Measurements from ENCODE around the gene TRA2B. TPM values are rescaled to one million over a fixed set of nuclear protein-coding genes. Genes with fewer than 3 reads are reported as not detected.

TRA2B gene
- total and polyA plus RNA-seq, 7 donors: 62.5 to 159 (median 113) TPM

- Histone ChIP-seq H3K9me3 (peaks cover 0 to 4% (median 0%) of the 10 kb centered on the region in 4 donors), H3K4me3 (no peak overlapping the region), H3K4me1 (no peaks in the 10 kb centered on the region), H3K36me3 (no peaks in the 10 kb centered on the region), H3K27me3 (no peaks in the 10 kb centered on the region), H3K27ac (no peak overlapping the region)
- intact Hi-C loops (cut with DNase I): no loop called here
- WGBS, 2 donors: 89 to 91% methylated on average over 2 of the region's 2 CpGs
- DNase-seq: no peak
- TF ChIP-seq CTCF (IDR thresholded peaks at IDR 0.05): no peak
Measured at GRCh38 chr3:185965496-185965895, 27.7 kb upstream of the TRA2B start.

GRCh38 chr3:185961675-185962232 lies 23.9 kb upstream of the TRA2B start:
- Histone ChIP-seq H3K4me3 (no peak overlapping the region), H3K36me3 (no peaks in the 10 kb centered on the region), H3K9me3 (peaks cover 0 to 4% (median 0%) of the 10 kb centered on the region in 4 donors), H3K27me3 (no peaks in the 10 kb centered on the region), H3K4me1 (no peaks in the 10 kb centered on the region), H3K27ac (no peak overlapping the region)
- no peak for DNase-seq
- intact Hi-C loops (cut with DNase I): no loop called here
- no peak for TF ChIP-seq POLR2A (IDR thresholded peaks at IDR 0.05)
- no peak for TF ChIP-seq POLR2AphosphoS5 (IDR thresholded peaks at IDR 0.05)
- no peak for TF ChIP-seq CTCF (IDR thresholded peaks at IDR 0.05)
- TF ChIP-seq EP300 (IDR thresholded peaks at IDR 0.05): no peak
- 86% methylated on average over 4 of the region's 4 CpGs for WGBS, 2 donors

GRCh38 chr3:185960522-185961288 lies 22.9 kb upstream of the TRA2B start:
- Histone ChIP-seq H3K4me1 (no peaks in the 10 kb centered on the region), H3K4me3 (peak overlapping the region in 1 of 4 donors; percentile 1), H3K36me3 (no peaks in the 10 kb centered on the region), H3K27ac (no peak overlapping the region), H3K27me3 (no peaks in the 10 kb centered on the region), H3K9me3 (peaks cover 0 to 4% (median 0%) of the 10 kb centered on the region in 4 donors)
- WGBS, 2 donors: 23 to 67% methylated on average over 4 of the region's 4 CpGs
- no peak for DNase-seq
- intact Hi-C loops (cut with DNase I): no loop called here
- TF ChIP-seq POLR2A (IDR thresholded peaks at IDR 0.05): no peak
- TF ChIP-seq POLR2AphosphoS5 (IDR thresholded peaks at IDR 0.05): no peak
- no peak for TF ChIP-seq EP300 (IDR thresholded peaks at IDR 0.05)
- TF ChIP-seq CTCF (IDR thresholded peaks at IDR 0.05): no peak

- Histone ChIP-seq H3K4me3 (no peak overlapping the region), H3K9me3 (no peaks in the 10 kb centered on the region), H3K4me1 (no peaks in the 10 kb centered on the region), H3K27me3 (no peaks in the 10 kb centered on the region), H3K27ac (no peak overlapping the region), H3K36me3 (no peaks in the 10 kb centered on the region)
- no peak for DNase-seq
- intact Hi-C loops (cut with DNase I): no loop called here
- TF ChIP-seq POLR2AphosphoS5 (IDR thresholded peaks at IDR 0.05) (no peak), POLR2A (IDR thresholded peaks at IDR 0.05) (peak in 1 of 2 donors; percentile 53), CTCF (IDR thresholded peaks at IDR 0.05) (no peak), EP300 (IDR thresholded peaks at IDR 0.05) (no peak)
- 16 to 27% methylated on average over 5 of the region's 5 CpGs for WGBS, 2 donors
Measured at GRCh38 chr3:185959609-185960521, 22.1 kb upstream of the TRA2B start.
